Measurements from ENCODE around the gene TACC3.

DNA sequence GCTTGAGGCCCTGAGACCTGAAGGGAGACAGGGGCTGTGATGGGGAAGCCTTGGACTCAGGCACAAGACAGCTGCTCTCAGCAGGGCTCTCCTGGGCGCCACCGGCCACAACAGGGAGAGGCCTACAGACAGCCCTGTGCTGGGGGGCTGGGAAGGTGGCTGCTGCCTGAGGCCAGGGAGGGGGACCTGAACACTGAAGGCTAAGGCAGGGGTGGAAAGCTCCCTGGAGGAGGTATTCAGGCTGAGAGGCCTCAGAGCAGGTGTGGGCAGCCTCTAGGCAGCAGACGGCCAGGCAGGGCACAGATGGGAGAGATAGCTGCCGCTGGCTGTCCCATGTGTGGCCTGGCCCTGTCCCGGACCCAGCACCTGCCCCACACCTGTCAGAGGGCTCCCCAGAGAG, 33.0 kb downstream of the TACC3 start:
- TF ChIP-seq, protein P1, sequence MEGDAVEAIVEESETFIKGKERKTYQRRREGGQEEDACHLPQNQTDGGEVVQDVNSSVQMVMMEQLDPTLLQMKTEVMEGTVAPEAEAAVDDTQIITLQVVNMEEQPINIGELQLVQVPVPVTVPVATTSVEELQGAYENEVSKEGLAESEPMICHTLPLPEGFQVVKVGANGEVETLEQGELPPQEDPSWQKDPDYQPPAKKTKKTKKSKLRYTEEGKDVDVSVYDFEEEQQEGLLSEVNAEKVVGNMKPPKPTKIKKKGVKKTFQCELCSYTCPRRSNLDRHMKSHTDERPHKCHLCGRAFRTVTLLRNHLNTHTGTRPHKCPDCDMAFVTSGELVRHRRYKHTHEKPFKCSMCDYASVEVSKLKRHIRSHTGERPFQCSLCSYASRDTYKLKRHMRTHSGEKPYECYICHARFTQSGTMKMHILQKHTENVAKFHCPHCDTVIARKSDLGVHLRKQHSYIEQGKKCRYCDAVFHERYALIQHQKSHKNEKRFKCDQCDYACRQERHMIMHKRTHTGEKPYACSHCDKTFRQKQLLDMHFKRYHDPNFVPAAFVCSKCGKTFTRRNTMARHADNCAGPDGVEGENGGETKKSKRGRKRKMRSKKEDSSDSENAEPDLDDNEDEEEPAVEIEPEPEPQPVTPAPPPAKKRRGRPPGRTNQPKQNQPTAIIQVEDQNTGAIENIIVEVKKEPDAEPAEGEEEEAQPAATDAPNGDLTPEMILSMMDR (IDR thresholded peaks at IDR 0.05), result no peak
- TF ChIP-seq ZFX (IDR thresholded peaks at IDR 0.05; ENCODE audit: borderline replicate concordance), result no peak

Measured in 22Rv1 (cell line).